Fibroblast of lung (primary cell): ENCODE data around the gene ADCK1. TPM values are rescaled to one million over a fixed set of nuclear protein-coding genes. Genes with fewer than 3 reads are reported as not detected.

Experiments
- DNase-seq, 2 donors: peaks; one replicate each; pipeline versions ENCODE4 v3.0.0 to v3.0.0-alpha.2; 2010; ENCODE audit warnings: low read depth in 2 of 2
- H2AFZ ChIP-seq: 2 replicates; pipeline ENCODE4 v1.5.1; 2012; ENCODE audit warnings: low read length, control low read depth, inconsistent platforms
- H3K27ac ChIP-seq: 2 replicates; pipeline ENCODE4 v1.5.1; 2011; ENCODE audit warnings: low read length, control low read depth; ENCODE audit not compliant: insufficient read depth
- H3K27me3 ChIP-seq: 2 replicates; pipeline ENCODE4 v1.5.1; 2011; ENCODE audit warnings: mild to moderate bottlenecking, low read length; ENCODE audit not compliant: control insufficient read depth, insufficient read depth
- H3K36me3 ChIP-seq: 2 replicates; pipeline ENCODE4 v1.5.1; 2011; ENCODE audit warnings: low read length; ENCODE audit not compliant: control insufficient read depth, insufficient read depth
- H3K4me1 ChIP-seq: 2 replicates; pipeline ENCODE4 v1.5.1; 2011; ENCODE audit warnings: low read length; ENCODE audit not compliant: control insufficient read depth, insufficient read depth; ENCODE audit errors: extremely low read depth
- H3K4me2 ChIP-seq: 2 replicates; pipeline ENCODE4 v1.5.1; 2011; ENCODE audit warnings: low read length, control low read depth; ENCODE audit not compliant: insufficient read depth; ENCODE audit errors: extremely low read depth
- H3K4me3 ChIP-seq, 4 experiments: fragments of 200-600 bp in 1 of 4; sonication (generic) in 1 of 4; replicated peaks in 1 of 4; 2 replicates each; pipeline ENCODE4 v1.5.1; 2011 to 2016; ENCODE audit warnings: low read length in 4 of 4, low read depth in 3 of 4, mild to moderate bottlenecking in 3 of 4, control low read depth in 2 of 4, inconsistent platforms in 1 of 4, mixed read lengths in 1 of 4; ENCODE audit not compliant: insufficient read depth in 1 of 4; ENCODE audit errors: control extremely low read depth in 1 of 4
- H3K79me2 ChIP-seq: 2 replicates; pipeline ENCODE4 v1.5.1; 2012; ENCODE audit warnings: mild to moderate bottlenecking, low read length, inconsistent platforms; ENCODE audit not compliant: control insufficient read depth, insufficient read depth
- H3K9ac ChIP-seq: 2 replicates; pipeline ENCODE4 v1.5.1; 2011; ENCODE audit warnings: mild to moderate bottlenecking, low read length, control low read depth; ENCODE audit not compliant: insufficient read depth
- H3K9me3 ChIP-seq: 2 replicates; pipeline ENCODE4 v1.5.1; 2012; ENCODE audit warnings: low read depth, low read length; ENCODE audit not compliant: control insufficient read depth, insufficient read depth
- H4K20me1 ChIP-seq: 2 replicates; pipeline ENCODE4 v1.5.1; 2011; ENCODE audit warnings: low read length; ENCODE audit not compliant: control insufficient read depth, insufficient read depth; ENCODE audit errors: extremely low read depth
- EZH2 ChIP-seq: IDR thresholded peaks from 2 replicates; pipeline ENCODE4 v1.5.1; 2012; ENCODE audit warnings: low read length, control low read depth, mild to moderate bottlenecking; ENCODE audit errors: missing control alignments
- polyA plus RNA-seq, 2 donors: library from polyadenylated mRNA; depleted of rRNA in 1 of 2; stranded (reverse) in 1 of 2; unstranded in 1 of 2; fragments of >200 nt; gene quantifications; 2 replicates each; pipeline ENCODE4 v1.2.1, GENCODE V29; 2011 to 2012; ENCODE audit warnings: missing spikeins in 1 of 2
- total RNA-seq: library from RNA; depleted of rRNA; stranded (reverse); fragments of >200 nt; gene quantifications from 2 replicates; pipeline ENCODE4 v1.2.1, GENCODE V29; 2014
- TF ChIP-seq, protein P1 (sequence below), 2 donors: IDR thresholded peaks in 1 of 2; conservative IDR thresholded peaks in 1 of 2; 1 replicate in 1 of 2; 2 replicates in 1 of 2; pipeline ENCODE4 v1.5.1; 2011 to 2012; ENCODE audit warnings: low read length in 2 of 2, control low read depth in 1 of 2, inconsistent platforms in 1 of 2, low read depth in 1 of 2, mild to moderate bottlenecking in 1 of 2

Gene ADCK1
- total and polyA plus RNA-seq, 2 donors (not counting 1 experiment from before 2014, with no cell fraction given): 4.6 to 4.8 TPM

DNA sequence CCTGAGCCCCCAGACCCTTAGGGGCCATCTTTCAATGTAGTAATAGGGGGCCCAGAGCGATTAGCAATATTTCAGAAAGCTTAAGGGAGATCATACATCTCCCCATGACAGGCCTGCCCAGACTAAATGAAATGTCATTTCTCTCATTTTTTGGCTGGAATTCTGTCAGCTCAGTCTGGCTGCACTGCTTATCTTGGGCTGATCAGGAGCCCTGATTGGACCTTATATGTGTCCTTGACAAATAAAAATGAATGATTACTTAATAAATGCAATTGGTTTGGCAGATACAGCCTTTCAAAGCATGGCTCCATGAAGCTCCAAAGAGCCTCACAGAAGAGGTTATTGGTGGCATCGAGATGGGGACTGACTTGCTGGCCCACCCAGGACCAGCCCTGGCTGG lies 121.9 kb downstream of the ADCK1 start:
- Histone ChIP-seq H3K36me3 (no peaks in the 10 kb centered on the region), H3K79me2 (no peaks in the 10 kb centered on the region), H3K9ac (no peak overlapping the region), H3K4me3 (no peak overlapping the region), H3K27me3 (no peaks in the 10 kb centered on the region), H3K27ac (no peak overlapping the region), H4K20me1 (no peaks in the 10 kb centered on the region), H3K4me2 (no peak overlapping the region), H2AFZ (no peak overlapping the region), H3K9me3 (no peaks in the 10 kb centered on the region), H3K4me1 (no peaks in the 10 kb centered on the region)
- DNase-seq: no peak
- no peak for TF ChIP-seq EZH2
- TF ChIP-seq, protein P1, sequence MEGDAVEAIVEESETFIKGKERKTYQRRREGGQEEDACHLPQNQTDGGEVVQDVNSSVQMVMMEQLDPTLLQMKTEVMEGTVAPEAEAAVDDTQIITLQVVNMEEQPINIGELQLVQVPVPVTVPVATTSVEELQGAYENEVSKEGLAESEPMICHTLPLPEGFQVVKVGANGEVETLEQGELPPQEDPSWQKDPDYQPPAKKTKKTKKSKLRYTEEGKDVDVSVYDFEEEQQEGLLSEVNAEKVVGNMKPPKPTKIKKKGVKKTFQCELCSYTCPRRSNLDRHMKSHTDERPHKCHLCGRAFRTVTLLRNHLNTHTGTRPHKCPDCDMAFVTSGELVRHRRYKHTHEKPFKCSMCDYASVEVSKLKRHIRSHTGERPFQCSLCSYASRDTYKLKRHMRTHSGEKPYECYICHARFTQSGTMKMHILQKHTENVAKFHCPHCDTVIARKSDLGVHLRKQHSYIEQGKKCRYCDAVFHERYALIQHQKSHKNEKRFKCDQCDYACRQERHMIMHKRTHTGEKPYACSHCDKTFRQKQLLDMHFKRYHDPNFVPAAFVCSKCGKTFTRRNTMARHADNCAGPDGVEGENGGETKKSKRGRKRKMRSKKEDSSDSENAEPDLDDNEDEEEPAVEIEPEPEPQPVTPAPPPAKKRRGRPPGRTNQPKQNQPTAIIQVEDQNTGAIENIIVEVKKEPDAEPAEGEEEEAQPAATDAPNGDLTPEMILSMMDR (conservative IDR thresholded peaks at IDR 0.05 in 1 of 2, IDR thresholded peaks at IDR 0.05 in 1 of 2; ENCODE audit: low read depth in 1 of 2, low read length in 2 of 2): no peak

GRCh38 chr14:77923131-77923936 lies 123.4 kb downstream of the ADCK1 start:
- H3K9ac ChIP-seq: no peak overlapping the region
- no peaks in the 10 kb centered on the region for H3K9me3 ChIP-seq
- no peaks in the 10 kb centered on the region for H4K20me1 ChIP-seq
- no peaks in the 10 kb centered on the region for H3K27me3 ChIP-seq
- no peaks in the 10 kb centered on the region for H3K79me2 ChIP-seq
- TF ChIP-seq, protein P1 (conservative IDR thresholded peaks at IDR 0.05 in 1 of 2, IDR thresholded peaks at IDR 0.05 in 1 of 2; ENCODE audit: low read depth in 1 of 2, low read length in 2 of 2): no peak
- TF ChIP-seq EZH2: no peak
- DNase-seq: no peak
- no peak overlapping the region for H3K4me3 ChIP-seq
- no peak overlapping the region for H2AFZ ChIP-seq
- no peaks in the 10 kb centered on the region for H3K36me3 ChIP-seq
- no peak overlapping the region for H3K4me2 ChIP-seq
- H3K27ac ChIP-seq: no peak overlapping the region
- H3K4me1 ChIP-seq: no peaks in the 10 kb centered on the region

- H3K27me3 ChIP-seq: no peaks in the 10 kb centered on the region
- DNase-seq: no peak
- no peak overlapping the region for H3K27ac ChIP-seq
- H3K4me2 ChIP-seq: no peak overlapping the region
- H3K4me1 ChIP-seq: no peaks in the 10 kb centered on the region
- TF ChIP-seq EZH2: no peak
- TF ChIP-seq, protein P1 (conservative IDR thresholded peaks at IDR 0.05 in 1 of 2, IDR thresholded peaks at IDR 0.05 in 1 of 2; ENCODE audit: low read depth in 1 of 2, low read length in 2 of 2): no peak
- no peak overlapping the region for H2AFZ ChIP-seq
- H3K4me3 ChIP-seq: no peak overlapping the region
- no peaks in the 10 kb centered on the region for H4K20me1 ChIP-seq
- H3K9me3 ChIP-seq: no peaks in the 10 kb centered on the region
- no peaks in the 10 kb centered on the region for H3K79me2 ChIP-seq
- no peak overlapping the region for H3K9ac ChIP-seq
- H3K36me3 ChIP-seq: no peaks in the 10 kb centered on the region
These were observed 124.4 kb downstream of the ADCK1 start for GRCh38 chr14:77924141-77924948.
